HUES64 (cell line): ENCODE data around the gene HTRA3.
"Not testable (repeated sequence)": the region's sequence is repeated elsewhere in the genome, so short reads cannot be mapped to it uniquely, and the experiment has no call there.

ENCODE experiments used
- H3K27ac ChIP-seq: 2 replicates; pipeline ENCODE4 v1.7.0; 2013; ENCODE audit warnings: low read depth, low read length, inconsistent platforms
- H3K27me3 ChIP-seq: 2 replicates; pipeline ENCODE4 v1.6.1; 2013; ENCODE audit warnings: mild to moderate bottlenecking, low read length; ENCODE audit not compliant: insufficient read depth
- H3K36me3 ChIP-seq: 2 replicates; pipeline ENCODE4 v1.6.1; 2013; ENCODE audit warnings: mild to moderate bottlenecking, low read length; ENCODE audit not compliant: insufficient read depth
- H3K4me1 ChIP-seq: 2 replicates; pipeline ENCODE4 v1.6.1; 2013; ENCODE audit warnings: mild to moderate bottlenecking, low read length, moderate library complexity; ENCODE audit not compliant: insufficient read depth
- H3K4me3 ChIP-seq: 2 replicates; pipeline ENCODE4 v1.5.1; 2013; ENCODE audit warnings: mild to moderate bottlenecking, low read length, moderate library complexity
- H3K9ac ChIP-seq: 2 replicates; pipeline ENCODE4 v1.6.1; 2013; ENCODE audit warnings: mild to moderate bottlenecking, low read depth, low read length
- H3K9me3 ChIP-seq: 2 replicates; pipeline ENCODE4 v1.6.1; 2013; ENCODE audit warnings: low read depth, low read length; ENCODE audit not compliant: insufficient read depth
- WGBS: fragments of 150-250, 120-280 bp; methylation state at CpG from one replicate; pipeline ENCODE4 v1.1.7; 2013; ENCODE audit warnings: missing lambda C conversion rate; 5-methylcytosine and 5-hydroxymethylcytosine counted together

HTRA3 gene

GRCh38 chr4:8344377-8344776, 74.8 kb downstream of the HTRA3 start:
- H3K36me3 ChIP-seq: no peaks in the 10 kb centered on the region
- H3K27ac ChIP-seq: no peak overlapping the region
- no peak overlapping the region for H3K4me3 ChIP-seq
- WGBS: 90% methylated on average over 14 of the region's 14 CpGs
- H3K9me3 ChIP-seq: no peaks in the 10 kb centered on the region
- no peaks in the 10 kb centered on the region for H3K4me1 ChIP-seq
- H3K27me3 ChIP-seq: no peaks in the 10 kb centered on the region; the same call in none of the 2 replicates
- no peak overlapping the region for H3K9ac ChIP-seq

DNA sequence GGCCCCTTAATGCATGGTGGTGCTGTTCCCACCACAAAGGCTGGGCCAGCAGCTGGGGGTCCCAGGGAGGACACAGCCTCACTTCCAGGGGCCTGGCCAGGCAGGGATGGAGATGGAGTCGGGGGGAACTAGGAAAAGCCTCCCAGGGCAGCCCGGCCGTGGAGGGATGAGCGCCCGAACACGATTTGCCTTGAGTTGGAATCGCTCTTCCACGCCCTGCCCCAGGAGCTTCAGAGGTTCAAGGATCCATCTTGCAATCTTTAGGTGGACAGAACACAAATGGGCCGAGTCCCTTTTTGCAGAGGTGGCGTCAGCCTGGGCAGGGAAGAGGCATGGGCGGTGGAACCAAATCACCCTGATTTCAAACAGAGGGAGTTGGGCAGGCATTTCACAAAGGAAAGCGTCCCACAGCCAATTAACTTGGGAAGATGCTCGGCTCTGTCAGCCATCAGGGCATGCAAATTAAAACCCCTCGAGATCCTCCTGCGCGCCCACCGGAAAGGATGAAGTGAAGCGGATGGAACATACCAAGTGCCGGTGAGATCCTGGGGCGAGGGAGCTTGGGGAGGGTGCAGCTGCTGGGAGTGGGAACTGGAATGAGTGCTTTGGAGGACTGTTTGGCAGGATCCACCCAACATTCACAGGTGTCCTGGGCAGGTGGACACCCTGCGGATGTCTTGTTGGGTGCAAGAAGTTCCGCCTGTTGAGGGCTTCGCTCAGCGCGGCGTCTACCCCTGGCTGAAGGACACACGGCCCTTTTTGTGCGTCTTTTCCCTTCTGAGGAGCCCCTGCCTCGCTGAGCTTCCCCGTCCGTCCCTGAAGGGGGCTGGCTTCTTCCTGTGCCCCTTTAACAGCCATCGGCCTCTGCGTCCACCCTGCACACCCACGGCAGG, 75.7 kb downstream of the HTRA3 start:
- Histone ChIP-seq H3K27me3 (no peaks in the 10 kb centered on the region; the same call in none of the 2 replicates), H3K9me3 (no peaks in the 10 kb centered on the region), H3K27ac (no peak overlapping the region), H3K36me3 (no peaks in the 10 kb centered on the region), H3K4me3 (no peak overlapping the region), H3K4me1 (no peaks in the 10 kb centered on the region), H3K9ac (no peak overlapping the region)
- 93% methylated on average over 34 of the region's 34 CpGs for WGBS

- H3K36me3 ChIP-seq: no peaks in the 10 kb centered on the region
- no peaks in the 10 kb centered on the region for H3K4me1 ChIP-seq
- H3K4me3 ChIP-seq: no peak overlapping the region
- no peak overlapping the region for H3K27ac ChIP-seq
- 93% methylated on average over 39 of the region's 39 CpGs for WGBS
- H3K9ac ChIP-seq: no peak overlapping the region
- H3K9me3 ChIP-seq: no peaks in the 10 kb centered on the region
- no peaks in the 10 kb centered on the region; the same call in none of the 2 replicates for H3K27me3 ChIP-seq
Observed at GRCh38 chr4:8345946-8346814, 76.6 kb downstream of the HTRA3 start.

- Histone ChIP-seq H3K4me1 (peaks cover 6% of the 10 kb centered on the region), H3K36me3 (no peaks in the 10 kb centered on the region), H3K9me3 (no peaks in the 10 kb centered on the region), H3K27me3 (peaks cover 5% of the 10 kb centered on the region), H3K4me3 (no peak overlapping the region), H3K9ac (no peak overlapping the region), H3K27ac (no peak overlapping the region)
- WGBS: 92% methylated on average over 16 of the region's 16 CpGs
Observed at GRCh38 chr4:8346838-8347605, 77.5 kb downstream of the HTRA3 start.

DNA sequence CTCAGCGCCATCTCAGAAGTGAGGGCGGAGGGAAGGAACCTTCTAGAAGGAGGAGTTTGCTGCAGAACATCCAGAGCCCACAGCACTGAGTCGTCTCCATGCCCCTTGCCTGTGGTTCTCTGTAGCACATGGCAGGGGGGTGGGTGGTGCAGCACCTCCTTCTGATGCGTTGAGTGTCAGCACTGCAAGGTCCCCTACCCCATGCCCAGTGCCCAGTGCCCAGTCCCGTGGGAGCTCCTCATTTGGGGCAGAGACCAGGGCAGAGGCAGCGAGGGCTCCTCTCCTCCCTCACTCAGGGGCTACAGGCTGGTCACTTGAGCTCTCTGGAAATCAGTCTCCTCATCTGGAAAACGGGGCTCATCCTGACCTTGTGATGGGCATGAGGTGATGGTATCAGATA, 78.1 kb downstream of the HTRA3 start:
- Histone ChIP-seq H3K9me3 (no peaks in the 10 kb centered on the region), H3K27ac (no peak overlapping the region), H3K4me3 (no peak overlapping the region), H3K9ac (no peak overlapping the region), H3K27me3 (peaks cover 6% of the 10 kb centered on the region), H3K4me1 (peaks cover 10% of the 10 kb centered on the region), H3K36me3 (no peaks in the 10 kb centered on the region)
- 92% methylated on average over 7 of the region's 7 CpGs for WGBS

DNA sequence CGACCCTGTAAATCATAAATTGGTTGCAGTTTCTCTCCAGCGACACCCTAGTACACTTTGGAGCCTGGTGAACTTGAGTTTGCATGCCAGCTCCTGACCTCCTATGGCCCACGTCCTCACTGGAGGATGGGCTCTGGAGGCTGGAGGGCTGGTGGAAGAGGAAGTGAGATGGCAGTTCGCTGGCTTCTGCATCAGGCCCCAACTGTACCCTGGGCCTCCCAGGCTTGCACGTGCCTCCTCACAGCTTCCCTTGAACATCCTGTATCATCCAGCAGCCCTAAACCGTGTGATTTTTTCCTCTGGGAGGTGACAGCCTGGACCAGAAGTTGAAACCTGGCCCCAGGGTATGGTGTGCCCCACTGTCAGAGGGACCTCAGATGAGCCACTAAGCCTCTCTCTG, 78.5 kb downstream of the HTRA3 start:
- Histone ChIP-seq H3K9me3 (no peaks in the 10 kb centered on the region), H3K4me1 (peaks cover 10% of the 10 kb centered on the region)

DNA sequence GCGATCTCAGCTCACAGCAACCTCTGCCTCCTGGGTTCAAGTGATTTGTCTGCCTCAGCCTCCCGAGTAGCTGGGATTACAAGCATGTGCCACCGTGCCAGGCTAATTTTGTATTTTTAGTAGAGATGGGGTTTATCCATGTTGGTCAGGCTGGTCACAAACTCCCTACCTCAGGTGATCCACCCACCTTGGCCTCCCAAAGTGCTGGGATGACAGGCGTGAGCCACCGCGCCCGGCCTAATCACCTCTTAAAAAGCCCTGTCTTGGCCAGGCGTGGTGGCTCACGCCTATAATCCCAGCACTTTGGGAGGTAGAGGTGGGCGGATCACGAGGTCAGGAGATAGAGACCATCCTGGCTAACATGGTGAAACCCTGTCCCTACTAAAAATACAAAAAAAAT, 79.7 kb downstream of the HTRA3 start:
- not testable (repeated sequence) for H3K4me3 ChIP-seq, H3K27ac ChIP-seq, H3K9ac ChIP-seq, H3K9me3 ChIP-seq, H3K36me3 ChIP-seq
- WGBS: 91% methylated on average over 11 of the region's 11 CpGs
- peaks cover 10% of the 10 kb centered on the region for H3K4me1 ChIP-seq
- peaks cover 15% of the 10 kb centered on the region for H3K27me3 ChIP-seq

More for the DNA sequence above, 78.5 kb downstream of the HTRA3 start:
- no peaks in the 10 kb centered on the region for H3K36me3 ChIP-seq
- peaks cover 6% of the 10 kb centered on the region for H3K27me3 ChIP-seq
- no peak overlapping the region for H3K27ac ChIP-seq
- no peak overlapping the region for H3K9ac ChIP-seq
- no peak overlapping the region for H3K4me3 ChIP-seq
- 94% methylated on average over 6 of the region's 6 CpGs for WGBS

DNA sequence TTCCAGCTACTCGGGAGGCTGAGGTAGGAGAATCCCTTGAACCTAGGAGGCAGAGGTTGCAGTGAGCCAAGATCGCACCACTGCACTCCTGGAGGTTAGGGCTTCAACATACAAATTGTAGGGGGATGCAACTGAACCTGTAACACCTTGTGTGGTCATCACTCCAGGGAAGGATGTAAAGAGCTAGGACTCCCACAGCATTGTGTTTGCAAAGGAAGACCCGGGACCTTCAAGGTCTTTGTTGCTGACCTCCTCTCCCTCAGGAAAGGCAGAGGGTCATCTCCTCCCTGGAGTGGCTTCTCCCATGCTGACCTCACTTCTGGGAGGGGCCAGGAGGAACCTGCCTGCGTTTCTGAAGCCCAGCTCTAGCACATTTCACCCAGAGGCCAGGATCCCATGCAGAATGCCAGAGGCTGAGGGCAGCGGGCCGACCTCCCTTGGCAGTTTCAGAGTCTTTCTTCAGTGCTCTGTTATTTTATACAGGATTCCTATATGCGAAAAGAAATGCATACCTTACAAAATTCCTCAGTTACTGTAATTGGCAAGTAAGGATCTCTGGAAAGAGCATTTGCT, 80.2 kb downstream of the HTRA3 start:
- WGBS: 85% methylated on average over 6 of the region's 7 CpGs
- no peak overlapping the region for H3K27ac ChIP-seq

GRCh38 chr4:8350352-8350751, 80.8 kb downstream of the HTRA3 start:
- H3K9me3 ChIP-seq: no peaks in the 10 kb centered on the region
- no peak overlapping the region for H3K4me3 ChIP-seq
- no peak overlapping the region for H3K27ac ChIP-seq
- H3K4me1 ChIP-seq: peaks cover 10% of the 10 kb centered on the region
- H3K9ac ChIP-seq: no peak overlapping the region
- H3K36me3 ChIP-seq: no peaks in the 10 kb centered on the region
- WGBS: 94% methylated on average over 13 of the region's 13 CpGs
- H3K27me3 ChIP-seq: peaks cover 25% of the 10 kb centered on the region

More for the DNA sequence above, 80.2 kb downstream of the HTRA3 start:
- Histone ChIP-seq H3K4me3 (no peak overlapping the region), H3K36me3 (no peaks in the 10 kb centered on the region), H3K9me3 (no peaks in the 10 kb centered on the region), H3K9ac (no peak overlapping the region), H3K27me3 (peaks cover 20% of the 10 kb centered on the region), H3K4me1 (peaks cover 10% of the 10 kb centered on the region)

DNA sequence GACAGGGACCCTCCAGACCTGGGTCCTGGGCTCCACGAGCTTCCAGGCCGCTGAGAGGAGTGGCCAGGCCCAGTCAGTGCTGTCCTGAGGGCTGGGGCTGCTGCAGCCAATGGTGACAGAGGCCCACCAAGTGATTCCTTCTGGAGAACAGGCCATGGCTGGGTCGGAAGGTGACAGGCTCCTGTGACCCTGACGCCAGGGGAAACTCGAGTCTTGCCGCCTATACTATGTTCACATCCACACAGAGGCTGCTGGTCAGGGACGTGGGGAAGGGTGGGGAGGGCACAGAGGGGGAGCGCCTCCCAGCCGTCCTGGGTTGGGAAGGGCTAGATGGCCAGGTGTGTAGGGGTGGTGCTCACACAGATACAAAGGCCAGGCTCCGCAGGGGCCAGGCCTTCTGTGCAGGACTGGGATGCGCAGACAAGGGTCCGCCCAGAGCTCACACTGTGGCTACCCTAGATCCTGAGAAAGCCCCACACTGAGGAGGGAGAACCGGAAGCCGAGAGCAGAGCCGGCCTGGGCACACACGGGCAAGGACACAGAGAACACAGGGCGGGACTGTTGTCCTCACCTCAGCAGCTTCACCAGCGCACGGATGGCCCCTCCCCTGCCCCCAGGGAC, 81.4 kb downstream of the HTRA3 start:
- no peaks in the 10 kb centered on the region for H3K9me3 ChIP-seq
- no peaks in the 10 kb centered on the region for H3K36me3 ChIP-seq
- H3K4me3 ChIP-seq: no peak overlapping the region
- 82% methylated on average over 19 of the region's 19 CpGs for WGBS
- H3K4me1 ChIP-seq: peaks cover 11% of the 10 kb centered on the region
- no peak overlapping the region for H3K27ac ChIP-seq
- H3K27me3 ChIP-seq: peaks cover 31% of the 10 kb centered on the region
- no peak overlapping the region for H3K9ac ChIP-seq
